Lung microvascular endothelial cell (primary cell): ENCODE measurements around the gene TATDN2. TPM values are rescaled to one million over a fixed set of nuclear protein-coding genes. Genes with fewer than 3 reads are reported as not detected.

Experiments
- DNase-seq, 2 donors: peaks; one replicate each; pipeline versions ENCODE4 v3.0.0 to v3.0.0-alpha.2; 2010; ENCODE audit warnings: low read depth in 2 of 2
- total RNA-seq: library from RNA; depleted of rRNA; stranded (reverse); fragments of >200 nt; gene quantifications from 2 replicates; pipeline ENCODE4 v1.2.1, GENCODE V29; 2014

Gene TATDN2
- total RNA-seq: 7.2 and 8.9 TPM in 2 replicates

GRCh38 chr3:10248184-10248983 lies at the start of gene TATDN2:
TATDN2 (plus strand) TSS chr3:10248459; CDS start chr3:10249201, 742 bp downstream.
- DNase-seq: peak; percentile 84 to 97

GRCh38 chr3:10198761-10199649 lies 49.3 kb upstream of the TATDN2 start:
- peak in 1 of 2 donors; percentile 89 for DNase-seq

- DNase-seq: no peak
Observed at GRCh38 chr3:10204921-10205320, 43.3 kb upstream of the TATDN2 start.

GRCh38 chr3:10205451-10206165 lies 42.7 kb upstream of the TATDN2 start:
- peak; percentile 66 to 92 for DNase-seq

- DNase-seq: peak in 1 of 2 donors; percentile 75
Observed at GRCh38 chr3:10206166-10206511, 42.1 kb upstream of the TATDN2 start.

- DNase-seq: no peak
Observed at GRCh38 chr3:10213156-10213792, 35.0 kb upstream of the TATDN2 start.

GRCh38 chr3:10215578-10216368 lies 32.5 kb upstream of the TATDN2 start:
- DNase-seq: no peak

- DNase-seq: no peak
Observed at GRCh38 chr3:10217359-10217758, 30.9 kb upstream of the TATDN2 start.

- peak in 1 of 2 donors; percentile 44 for DNase-seq
Observed at GRCh38 chr3:10219737-10220136, 28.5 kb upstream of the TATDN2 start.

- peak in 1 of 2 donors; percentile 50 for DNase-seq
Observed at GRCh38 chr3:10223676-10224639, 24.3 kb upstream of the TATDN2 start.

- peak; percentile 88 to 95 for DNase-seq
Observed at GRCh38 chr3:10224794-10225665, 23.2 kb upstream of the TATDN2 start.

- no peak for DNase-seq
Observed at GRCh38 chr3:10226293-10226692, 22.0 kb upstream of the TATDN2 start.

GRCh38 chr3:10228248-10228950 lies 19.9 kb upstream of the TATDN2 start:
- DNase-seq: peak; percentile 81 to 97

- DNase-seq: no peak
Observed at GRCh38 chr3:10229576-10229975, 18.7 kb upstream of the TATDN2 start.

GRCh38 chr3:10232137-10232536 lies 16.1 kb upstream of the TATDN2 start:
- no peak for DNase-seq

- DNase-seq: no peak
Observed at GRCh38 chr3:10233988-10234387, 14.3 kb upstream of the TATDN2 start.

- DNase-seq: no peak
Observed at GRCh38 chr3:10234526-10235230, 13.6 kb upstream of the TATDN2 start.
